HL-60 (cell line): Measurements from ENCODE around the gene PCDHA8.
"Not testable (repeated sequence)": the region's sequence is repeated elsewhere in the genome, so short reads cannot be mapped to it uniquely, and the experiment has no call there.

ENCODE experiments used
- DNase-seq, 2 experiments: peaks; one replicate each; pipeline ENCODE4 v3.0.0-alpha.2; 2010 to 2020; ENCODE audit warnings: low read depth in 1 of 2, low spot score in 1 of 2
- H3K27ac ChIP-seq: fragments of 250-450 bp; sonication (Bioruptor Pico); replicated peaks from 2 replicates; pipeline ENCODE4 v1.5.1; 2020; ENCODE audit warnings: mild to moderate bottlenecking, moderate library complexity
- H3K27me3 ChIP-seq: fragments of 250-450 bp; sonication (Bioruptor Pico); 2 replicates; pipeline ENCODE4 v1.5.1; 2021; ENCODE audit warnings: mild to moderate bottlenecking, moderate library complexity; ENCODE audit not compliant: insufficient read depth, poor library complexity, severe bottlenecking
- H3K4me3 ChIP-seq: replicated peaks from 2 replicates; pipeline ENCODE4 v1.5.1; 2011; ENCODE audit warnings: mild to moderate bottlenecking, control low read depth, low read length; ENCODE audit not compliant: insufficient read depth
- CTCF ChIP-seq: IDR thresholded peaks from one replicate; pipeline ENCODE4 v1.5.1; 2011; ENCODE audit warnings: low read length, control low read depth, inconsistent platforms; ENCODE audit not compliant: insufficient read depth
- GABPA ChIP-seq: IDR thresholded peaks from 2 replicates; pipeline ENCODE4 v1.6.1; 2012; ENCODE audit warnings: low read depth
- POLR2AphosphoS5 ChIP-seq: IDR thresholded peaks from 2 replicates; pipeline ENCODE4 v1.6.1; 2012; ENCODE audit warnings: low read depth
- SPI1 ChIP-seq: IDR thresholded peaks from 2 replicates; pipeline ENCODE4 v1.6.1; 2012; ENCODE audit warnings: low read depth, mild to moderate bottlenecking, borderline replicate concordance
- TF ChIP-seq, protein P1 (sequence below): IDR thresholded peaks from 2 replicates; pipeline ENCODE4 v1.6.1; 2012; ENCODE audit warnings: low read depth; ENCODE audit not compliant: insufficient replicate concordance

Gene PCDHA8

GRCh38 chr5:140827704-140828361 lies 13.2 kb upstream of the PCDHA8 start, which contains the start of gene PCDHA6:
PCDHA6 (plus strand) TSS chr5:140827960; CDS start chr5:140828092, 132 bp downstream.
- Histone ChIP-seq H3K27ac (no peak within 1 kb of the TSS), H3K4me3 (no peak within 1 kb of the TSS)
- DNase-seq: no peak

GRCh38 chr5:140828362-140828737 lies 12.6 kb upstream of the PCDHA8 start:
- peaks cover 5% of the 10 kb centered on the region for H3K27me3 ChIP-seq
- TF ChIP-seq SPI1: no peak
- no peak for TF ChIP-seq POLR2AphosphoS5
- no peak for TF ChIP-seq GABPA
- no peak for TF ChIP-seq CTCF
- TF ChIP-seq, protein P1, sequence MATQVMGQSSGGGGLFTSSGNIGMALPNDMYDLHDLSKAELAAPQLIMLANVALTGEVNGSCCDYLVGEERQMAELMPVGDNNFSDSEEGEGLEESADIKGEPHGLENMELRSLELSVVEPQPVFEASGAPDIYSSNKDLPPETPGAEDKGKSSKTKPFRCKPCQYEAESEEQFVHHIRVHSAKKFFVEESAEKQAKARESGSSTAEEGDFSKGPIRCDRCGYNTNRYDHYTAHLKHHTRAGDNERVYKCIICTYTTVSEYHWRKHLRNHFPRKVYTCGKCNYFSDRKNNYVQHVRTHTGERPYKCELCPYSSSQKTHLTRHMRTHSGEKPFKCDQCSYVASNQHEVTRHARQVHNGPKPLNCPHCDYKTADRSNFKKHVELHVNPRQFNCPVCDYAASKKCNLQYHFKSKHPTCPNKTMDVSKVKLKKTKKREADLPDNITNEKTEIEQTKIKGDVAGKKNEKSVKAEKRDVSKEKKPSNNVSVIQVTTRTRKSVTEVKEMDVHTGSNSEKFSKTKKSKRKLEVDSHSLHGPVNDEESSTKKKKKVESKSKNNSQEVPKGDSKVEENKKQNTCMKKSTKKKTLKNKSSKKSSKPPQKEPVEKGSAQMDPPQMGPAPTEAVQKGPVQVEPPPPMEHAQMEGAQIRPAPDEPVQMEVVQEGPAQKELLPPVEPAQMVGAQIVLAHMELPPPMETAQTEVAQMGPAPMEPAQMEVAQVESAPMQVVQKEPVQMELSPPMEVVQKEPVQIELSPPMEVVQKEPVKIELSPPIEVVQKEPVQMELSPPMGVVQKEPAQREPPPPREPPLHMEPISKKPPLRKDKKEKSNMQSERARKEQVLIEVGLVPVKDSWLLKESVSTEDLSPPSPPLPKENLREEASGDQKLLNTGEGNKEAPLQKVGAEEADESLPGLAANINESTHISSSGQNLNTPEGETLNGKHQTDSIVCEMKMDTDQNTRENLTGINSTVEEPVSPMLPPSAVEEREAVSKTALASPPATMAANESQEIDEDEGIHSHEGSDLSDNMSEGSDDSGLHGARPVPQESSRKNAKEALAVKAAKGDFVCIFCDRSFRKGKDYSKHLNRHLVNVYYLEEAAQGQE: no peak
- H3K4me3 ChIP-seq: no peak overlapping the region
- H3K27ac ChIP-seq: no peak overlapping the region
- DNase-seq: no peak

More at GRCh38 chr5:140827704-140828361, 13.2 kb upstream of the PCDHA8 start, which contains the start of gene PCDHA6:
- H3K27me3 ChIP-seq: peaks cover 5% of the 10 kb centered on the region
- TF ChIP-seq GABPA (no peak), POLR2AphosphoS5 (no peak), CTCF (no peak), SPI1 (no peak)
- TF ChIP-seq, protein P1: no peak

DNA sequence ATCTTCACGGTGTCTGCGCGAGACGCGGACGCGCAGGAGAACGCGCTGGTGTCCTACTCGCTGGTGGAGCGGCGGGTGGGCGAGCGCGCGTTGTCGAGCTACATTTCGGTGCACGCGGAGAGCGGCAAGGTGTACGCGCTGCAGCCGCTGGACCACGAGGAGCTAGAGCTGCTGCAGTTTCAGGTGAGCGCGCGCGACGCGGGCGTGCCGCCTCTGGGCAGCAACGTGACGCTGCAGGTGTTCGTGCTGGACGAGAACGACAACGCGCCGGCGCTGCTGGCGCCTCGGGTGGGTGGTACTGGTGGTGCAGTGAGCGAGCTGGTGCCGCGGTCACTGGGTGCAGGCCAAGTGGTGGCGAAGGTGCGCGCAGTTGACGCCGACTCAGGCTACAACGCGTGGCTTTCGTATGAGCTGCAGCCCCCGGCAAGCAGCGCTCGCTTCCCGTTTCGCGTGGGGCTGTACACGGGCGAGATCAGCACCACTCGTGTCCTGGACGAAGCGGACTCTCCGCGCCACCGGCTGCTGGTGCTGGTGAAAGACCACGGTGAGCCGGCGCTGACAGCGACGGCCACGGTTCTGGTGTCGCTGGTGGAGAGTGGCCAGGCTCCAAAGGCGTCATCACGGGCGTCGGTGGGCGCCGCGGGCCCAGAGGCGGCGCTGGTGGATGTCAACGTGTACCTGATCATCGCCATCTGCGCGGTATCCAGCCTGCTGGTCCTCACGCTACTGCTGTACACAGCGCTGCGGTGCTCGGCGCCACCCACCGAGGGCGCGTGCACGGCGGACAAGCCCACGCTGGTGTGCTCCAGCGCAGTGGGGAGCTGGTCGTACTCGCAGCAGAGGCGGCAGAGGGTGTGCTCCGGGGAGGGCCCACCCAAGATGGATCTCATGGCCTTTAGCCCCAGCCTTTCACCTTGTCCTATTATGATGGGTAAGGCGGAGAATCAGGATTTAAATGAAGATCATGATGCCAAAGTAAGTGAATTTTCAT lies 11.2 kb upstream of the PCDHA8 start:
- H3K27ac ChIP-seq, H3K27me3 ChIP-seq, DNase-seq, H3K4me3 ChIP-seq: not testable (repeated sequence)

DNA sequence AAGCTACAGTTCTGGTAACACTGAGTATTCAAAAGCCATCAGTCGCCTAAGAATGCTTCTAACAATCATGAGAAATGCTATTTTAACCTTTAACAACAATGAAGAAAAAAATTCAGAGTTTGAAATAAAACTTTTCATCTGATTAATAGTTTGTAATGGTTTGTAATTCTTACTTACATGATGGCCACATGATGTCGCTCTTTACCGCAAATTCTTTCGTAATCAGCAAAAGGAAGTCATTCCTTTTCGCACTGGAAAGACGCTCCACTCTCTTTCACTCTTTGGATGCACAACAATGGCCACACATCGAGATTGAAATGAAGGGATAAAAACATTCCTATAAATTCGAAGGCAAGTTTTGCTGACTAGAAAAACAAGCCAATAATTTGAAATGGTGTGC lies 7.0 kb upstream of the PCDHA8 start, which contains the start of gene PCDHA7:
Gene PCDHA7, plus strand, starts transcription at position 277 of the 400 bp plus-strand sequence. Its CDS starts 115 bp downstream, at position 392.
- TF ChIP-seq GABPA (no peak), POLR2AphosphoS5 (no peak), SPI1 (no peak), CTCF (no peak)
- TF ChIP-seq, protein P1: no peak
- no peaks in the 10 kb centered on the region for H3K27me3 ChIP-seq
- H3K27ac ChIP-seq: no peak within 1 kb of the TSS
- no peak for DNase-seq
- no peak within 1 kb of the TSS for H3K4me3 ChIP-seq

DNA sequence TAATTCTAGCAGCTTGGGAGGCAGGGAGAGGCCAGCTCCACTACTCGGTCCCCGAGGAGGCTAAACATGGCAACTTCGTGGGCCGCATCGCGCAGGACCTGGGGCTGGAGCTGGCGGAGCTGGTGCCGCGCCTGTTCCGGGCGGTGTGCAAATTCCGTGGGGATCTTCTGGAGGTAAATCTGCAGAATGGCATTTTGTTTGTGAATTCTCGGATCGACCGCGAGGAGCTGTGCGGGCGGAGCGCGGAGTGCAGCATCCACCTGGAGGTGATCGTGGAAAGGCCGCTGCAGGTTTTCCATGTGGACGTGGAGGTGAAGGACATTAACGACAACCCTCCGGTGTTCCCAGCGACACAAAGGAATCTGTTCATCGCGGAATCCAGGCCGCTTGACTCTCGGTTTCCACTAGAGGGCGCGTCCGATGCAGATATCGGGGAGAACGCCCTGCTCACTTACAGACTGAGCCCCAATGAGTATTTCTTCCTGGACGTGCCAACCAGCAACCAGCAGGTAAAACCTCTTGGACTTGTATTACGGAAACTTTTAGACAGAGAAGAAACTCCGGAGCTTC lies 6.5 kb upstream of the PCDHA8 start:
- DNase-seq, H3K27me3 ChIP-seq, H3K4me3 ChIP-seq, H3K27ac ChIP-seq: not testable (repeated sequence)
